ENCODE measurements around the gene WIPF1. TPM values are rescaled to one million over a fixed set of nuclear protein-coding genes. Genes with fewer than 3 reads are reported as not detected.

The WIPF1 gene
- total and polyA plus RNA-seq, 2 of the 13 experiments (the other 11 are each of a cell fraction or from before 2014, with no cell fraction given) = 0.01 TPM; not detected in 1

- TF ChIP-seq THAP7 (CRISPR knock-in tag; IDR thresholded peaks at IDR 0.05) = no peak
- no peak for TF ChIP-seq MYC (CRISPR knock-in tag; IDR thresholded peaks at IDR 0.05; ENCODE audit: borderline replicate concordance)
- no peak for TF ChIP-seq ZNF572 (CRISPR knock-in tag; IDR thresholded peaks at IDR 0.05)
- no peak for TF ChIP-seq RFX1 (IDR thresholded peaks at IDR 0.05)
- no peak for TF ChIP-seq NBN (conservative IDR thresholded peaks at IDR 0.05)
- TF ChIP-seq CBX5 (CRISPR knock-in tag; IDR thresholded peaks at IDR 0.05; ENCODE audit: borderline replicate concordance) = no peak
These were observed 33.9 kb downstream of the WIPF1 start (continued) for GRCh38 chr2:174563530-174564282.

GRCh38 chr2:174561972-174562370, 35.6 kb downstream of the WIPF1 start:
- ATAC-seq (no peak), FAIRE-seq (no peak), DNase-seq (ENCODE audit: low spot score) (no peak)
- no peak overlapping the region for H2AFZ ChIP-seq (ENCODE audit: low read length)
- no peak overlapping the region for H3K4me3 ChIP-seq (replicated peaks in 1 of 3; ENCODE audit: insufficient read depth in 1 of 3, low read depth in 2 of 3, low read length in 3 of 3)
- peaks cover 0 to 19% of the 10 kb centered on the region in 2 experiments; a peak in 2 of 5 replicates for H3K27me3 ChIP-seq (ENCODE audit: control insufficient read depth in 1 of 2, insufficient read depth in 2 of 2, low read length in 2 of 2)
- no TSS peak for BruUV-seq (replicated peaks)
- no peaks in the 10 kb centered on the region for H3K4me1 ChIP-seq (ENCODE audit: insufficient read depth, low read length)
- H3K79me2 ChIP-seq (ENCODE audit: insufficient read depth, low read length) = no peaks in the 10 kb centered on the region
- ChIA-PET POLR2A (no interaction called here), CTCF (ENCODE audit: low intra/inter-chr PET ratio, low total read pairs) (no interaction called here)
- no peak overlapping the region for H3K9ac ChIP-seq (ENCODE audit: insufficient read depth, low read depth, low read length)
- 16% methylated on average over 5 of the region's 5 CpGs for WGBS (ENCODE audit: low lambda C conversion rate)
- in situ Hi-C loops (cut with HindIII; ENCODE audit: extremely low pct_ligation_motif_present, low pct_unique_long_range_greater_than_20kb) (no loop called here), intact Hi-C loops (cut with micrococcal nuclease; ENCODE audit: unreplicated experiment) (no loop called here)
- no peak overlapping the region for H3K27ac ChIP-seq (ENCODE audit: extremely low read length, insufficient read depth, low read length)
- no peaks in the 10 kb centered on the region for H4K20me1 ChIP-seq (ENCODE audit: insufficient read depth, low read length)
- no peaks in the 10 kb centered on the region for H3K36me3 ChIP-seq (replicated peaks in 1 of 2; ENCODE audit: control insufficient read depth in 1 of 2, insufficient read depth in 2 of 2, low read length in 2 of 2)
- H3K9me3 ChIP-seq (ENCODE audit: low read length) = no peaks in the 10 kb centered on the region
- no peak overlapping the region for H3K4me2 ChIP-seq (ENCODE audit: low read depth, low read length)
- no peak for TF ChIP-seq RNF219 (CRISPR knock-in tag; IDR thresholded peaks at IDR 0.05)
- TF ChIP-seq PAXIP1 (CRISPR knock-in tag; conservative IDR thresholded peaks at IDR 0.05) = no peak
- TF ChIP-seq CREM (IDR thresholded peaks at IDR 0.05) = no peak
- no peak for TF ChIP-seq CREM (CRISPR knock-in tag; IDR thresholded peaks at IDR 0.05)
- TF ChIP-seq IRF1 (CRISPR knock-in tag; IDR thresholded peaks at IDR 0.05; ENCODE audit: low read depth) = no peak
- TF ChIP-seq HBP1 (CRISPR knock-in tag; IDR thresholded peaks at IDR 0.05; ENCODE audit: low read depth) = no peak
- TF ChIP-seq EHMT2 (IDR thresholded peaks at IDR 0.05; ENCODE audit: borderline replicate concordance, low read depth, low read length) = no peak
- TF ChIP-seq ZMYM3 (CRISPR knock-in tag; IDR thresholded peaks at IDR 0.05) = no peak
